Liver (tissue), 3 donors: ENCODE data around the gene OR52N1.

Experiments used
- ATF3 ChIP-seq: IDR thresholded peaks from 2 replicates; pipeline ENCODE4 v1.6.1; 2016; ENCODE audit warnings: antibody characterized with exemption
- CTCF ChIP-seq: fragments of 150-350 bp; IDR thresholded peaks from 2 replicates; pipeline ENCODE4 v1.5.1; 2017; ENCODE audit warnings: improper control_type of control experiment, low read depth, low read length; ENCODE audit not compliant: missing input control
- GABPA ChIP-seq, 2 donors: IDR thresholded peaks in 1 of 2; conservative IDR thresholded peaks in 1 of 2; 2 replicates each; pipeline ENCODE4 v1.6.1; 2016; ENCODE audit warnings: antibody characterized with exemption in 2 of 2, mild to moderate bottlenecking in 1 of 2, moderate library complexity in 1 of 2
- RAD21 ChIP-seq, 2 donors: IDR thresholded peaks; 2 replicates each; pipeline ENCODE4 v1.6.1; 2016; ENCODE audit warnings: antibody characterized with exemption in 2 of 2, mild to moderate bottlenecking in 2 of 2
- REST ChIP-seq: IDR thresholded peaks from 2 replicates; pipeline ENCODE4 v1.6.1; 2016; ENCODE audit warnings: antibody characterized with exemption, mild to moderate bottlenecking
- TAF1 ChIP-seq: conservative IDR thresholded peaks from 2 replicates; pipeline ENCODE4 v1.6.1; 2016; ENCODE audit warnings: antibody characterized with exemption, mild to moderate bottlenecking
- donor health status: healthy.
- donor health status: healthy.

GRCh38 chr11:5783255-5783654, 7.8 kb downstream of the OR52N1 start, which contains the start of gene OR52N5:
- TF ChIP-seq CTCF (no peak), TAF1 (no peak), REST (no peak), GABPA (IDR thresholded peaks at IDR 0.05 in 1 of 2, conservative IDR thresholded peaks at IDR 0.05 in 1 of 2) (no peak), RAD21 (IDR thresholded peaks at IDR 0.05) (no peak), ATF3 (no peak)
